Activated naive CD4-positive, alpha-beta T cell treated with Interleukin-2 at 50 U/mL for 16 hours (primary cell): Measurements from ENCODE around the gene MAP1LC3B2.

Experiments
- DNase-seq: peaks from one replicate; pipeline ENCODE4 v3.0.0-alpha.2; 2020

MAP1LC3B2 gene

GRCh38 chr12:116616536-116617248 lies 57.5 kb downstream of the MAP1LC3B2 start:
- DNase-seq = no peak

GRCh38 chr12:116619246-116619645 lies 60.1 kb downstream of the MAP1LC3B2 start:
- no peak for DNase-seq

GRCh38 chr12:116620124-116620491 lies 60.9 kb downstream of the MAP1LC3B2 start:
- DNase-seq = no peak

- no peak for DNase-seq
Measured at GRCh38 chr12:116620492-116621191, 61.5 kb downstream of the MAP1LC3B2 start.

GRCh38 chr12:116621194-116621593 lies 62.0 kb downstream of the MAP1LC3B2 start:
- DNase-seq = no peak

- no peak for DNase-seq
Measured at GRCh38 chr12:116624516-116624915, 65.3 kb downstream of the MAP1LC3B2 start.

GRCh38 chr12:116626153-116626552 lies 67.0 kb downstream of the MAP1LC3B2 start:
- DNase-seq = no peak
